NB4 (cell line): ENCODE measurements around the gene FBXO21.
"Not testable (repeated sequence)": the region's sequence is repeated elsewhere in the genome, so short reads cannot be mapped to it uniquely, and the experiment has no call there.

Source experiments
- DNase-seq: peaks from one replicate; pipeline ENCODE4 v3.0.0; 2010; ENCODE audit warnings: low read depth
- H3K4me3 ChIP-seq: one replicate; pipeline ENCODE4 v1.5.1; 2011; ENCODE audit warnings: mild to moderate bottlenecking, low read depth, low read length, moderate library complexity
- CTCF ChIP-seq: IDR thresholded peaks from one replicate; pipeline ENCODE4 v1.5.1; 2012; ENCODE audit warnings: low read depth, low read length
- MAX ChIP-seq: IDR thresholded peaks from 2 replicates; pipeline ENCODE4 v1.6.1; 2011; ENCODE audit warnings: low read depth, low read length
- MYC ChIP-seq: IDR thresholded peaks from 2 replicates; pipeline ENCODE4 v1.6.1; 2011; ENCODE audit warnings: low read depth, low read length
- POLR2A ChIP-seq: IDR thresholded peaks from 2 replicates; pipeline ENCODE4 v1.6.1; 2011; ENCODE audit warnings: mild to moderate bottlenecking; ENCODE audit not compliant: insufficient read length; ENCODE audit errors: extremely low read depth

The FBXO21 gene

GRCh38 chr12:117187421-117187820 lies 2.8 kb downstream of the FBXO21 start:
- no peak overlapping the region for H3K4me3 ChIP-seq
- no peak for DNase-seq
- TF ChIP-seq CTCF, result no peak

GRCh38 chr12:117182866-117183265 lies 7.4 kb downstream of the FBXO21 start:
- TF ChIP-seq POLR2A (no peak), MYC (no peak), CTCF (no peak), MAX (no peak)
- DNase-seq, result no peak
- H3K4me3 ChIP-seq, result no peak overlapping the region

GRCh38 chr12:117181468-117181843 lies 8.8 kb downstream of the FBXO21 start:
- not testable (repeated sequence) for DNase-seq, H3K4me3 ChIP-seq

GRCh38 chr12:117180758-117181467 lies 9.4 kb downstream of the FBXO21 start:
- DNase-seq, result no peak
- TF ChIP-seq MAX, result no peak
- TF ChIP-seq MYC, result no peak
- no peak for TF ChIP-seq POLR2A
- TF ChIP-seq CTCF, result no peak

GRCh38 chr12:117178745-117179144 lies 11.5 kb downstream of the FBXO21 start:
- no peak overlapping the region for H3K4me3 ChIP-seq
- DNase-seq, result no peak
- TF ChIP-seq MYC (no peak), MAX (no peak), CTCF (no peak), POLR2A (no peak)

More at GRCh38 chr12:117180758-117181467, 9.4 kb downstream of the FBXO21 start:
- H3K4me3 ChIP-seq, result no peak overlapping the region

GRCh38 chr12:117178301-117178700 lies 12.0 kb downstream of the FBXO21 start:
- no peak overlapping the region for H3K4me3 ChIP-seq
- TF ChIP-seq MYC (no peak), POLR2A (no peak), MAX (no peak), CTCF (no peak)
- no peak for DNase-seq
